OCI-LY3 (cell line): Measurements from ENCODE around the gene OR3A2.
"Not testable (repeated sequence)": the region's sequence is repeated elsewhere in the genome, so short reads cannot be mapped to it uniquely, and the experiment has no call there.

Experiments used
- H2AFZ ChIP-seq: fragments of 200-600, 300-600 bp; shearing (Covaris generic); 2 replicates; pipeline ENCODE4 v1.6.0; 2014; ENCODE audit warnings: antibody characterized with exemption, low read depth, low read length
- H3K27ac ChIP-seq: fragments of 200-600, 300-600 bp; sonication (generic); 2 replicates; pipeline ENCODE4 v1.5.1; 2014; ENCODE audit warnings: mild to moderate bottlenecking, low read length, moderate library complexity, mixed read lengths
- H3K27me3 ChIP-seq: fragments of 200-600, 300-600 bp; sonication (generic); 2 replicates; pipeline ENCODE4 v1.6.1; 2014; ENCODE audit warnings: low read depth, low read length, mixed read lengths
- H3K36me3 ChIP-seq: fragments of 200-600, 300-600 bp; sonication (generic); replicated peaks from 2 replicates; pipeline ENCODE3; 2014; ENCODE audit warnings: low read depth, low read length, mixed read lengths
- H3K4me1 ChIP-seq: fragments of 300-600, 200-600 bp; sonication (generic); 2 replicates; pipeline ENCODE4 v1.6.1; 2014; ENCODE audit warnings: low read length, mixed read lengths
- H3K4me2 ChIP-seq: fragments of 200-600, 300-600 bp; sonication (generic); 2 replicates; pipeline ENCODE4 v1.6.1; 2014; ENCODE audit warnings: low read length, mixed read lengths
- H3K4me3 ChIP-seq: fragments of 300-600, 200-600 bp; sonication (generic); 2 replicates; pipeline ENCODE4 v1.5.1; 2014; ENCODE audit warnings: antibody characterized with exemption, mild to moderate bottlenecking, low read length, moderate library complexity
- H3K79me2 ChIP-seq: fragments of 300-600, 200-600 bp; shearing (Covaris generic); 2 replicates; pipeline ENCODE4 v1.6.1; 2014; ENCODE audit warnings: mild to moderate bottlenecking, low read length, mixed read lengths
- H3K9ac ChIP-seq: fragments of 300-600, 200-600 bp; shearing (Covaris generic); 2 replicates; pipeline ENCODE4 v1.6.0; 2014; ENCODE audit warnings: mild to moderate bottlenecking, low read length, moderate library complexity
- H3K9me3 ChIP-seq: fragments of 200-600, 300-600 bp; shearing (Covaris generic); 2 replicates; pipeline ENCODE4 v1.6.1; 2014; ENCODE audit warnings: low read length, mixed read lengths; ENCODE audit not compliant: insufficient read depth
- H4K20me1 ChIP-seq: fragments of 200-600, 300-600 bp; sonication (generic); 2 replicates; pipeline ENCODE4 v1.6.1; 2016; ENCODE audit warnings: low read length, mixed read lengths; ENCODE audit not compliant: insufficient read depth
- CTCF ChIP-seq: fragments of 200-600, 300-600 bp; sonication (generic); IDR thresholded peaks from 2 replicates; pipeline ENCODE4 v1.5.1; 2014; ENCODE audit warnings: antibody characterized with exemption, low read length, low read depth
- EZH2phosphoT487 ChIP-seq: fragments of 200-600 bp; shearing (Covaris generic); IDR thresholded peaks from 2 replicates; pipeline ENCODE4 v1.6.1; 2018; ENCODE audit warnings: antibody characterized with exemption, mixed run types, low read depth

Gene OR3A2

GRCh38 chr17:3385869-3386816, at the start of gene OR3A2:
TSS of gene OR3A2 (minus strand) at chr17:3386308.
- H3K9ac ChIP-seq = no peak within 1 kb of the TSS
- H3K9me3 ChIP-seq = no peaks in the 10 kb centered on the region
- no peaks in the 10 kb centered on the region for H3K4me1 ChIP-seq
- H2AFZ ChIP-seq = no peak within 1 kb of the TSS
- H4K20me1 ChIP-seq = no peaks in the 10 kb centered on the region
- no peaks in the 10 kb centered on the region for H3K79me2 ChIP-seq
- H3K4me2 ChIP-seq = no peak within 1 kb of the TSS
- H3K4me3 ChIP-seq = no peak within 1 kb of the TSS
- H3K36me3 ChIP-seq = no peaks in the 10 kb centered on the region
- H3K27ac ChIP-seq = no peak within 1 kb of the TSS
- no peaks in the 10 kb centered on the region for H3K27me3 ChIP-seq
- no peak for TF ChIP-seq EZH2phosphoT487

GRCh38 chr17:3433741-3434140, 47.6 kb upstream of the OR3A2 start, which contains the start of gene OR1E2:
TSS of gene OR1E2 (minus strand) at chr17:3433841. CDS start at chr17:3433841, 0 bp downstream.
- TF ChIP-seq EZH2phosphoT487 = no peak
- no peak for TF ChIP-seq CTCF

GRCh38 chr17:3433215-3433614, 47.1 kb upstream of the OR3A2 start:
- not testable (repeated sequence) for H3K4me1 ChIP-seq, H3K4me2 ChIP-seq, H3K4me3 ChIP-seq, H3K36me3 ChIP-seq, H3K79me2 ChIP-seq, H3K9me3 ChIP-seq, H4K20me1 ChIP-seq, H3K27ac ChIP-seq, H2AFZ ChIP-seq, H3K9ac ChIP-seq, H3K27me3 ChIP-seq

More at GRCh38 chr17:3433741-3434140, 47.6 kb upstream of the OR3A2 start, which contains the start of gene OR1E2:
- Histone ChIP-seq H3K4me3 (no peak within 1 kb of the TSS), H3K27me3 (no peaks in the 10 kb centered on the region), H4K20me1 (no peaks in the 10 kb centered on the region), H3K4me1 (no peaks in the 10 kb centered on the region), H3K4me2 (no peak within 1 kb of the TSS), H3K27ac (no peak within 1 kb of the TSS), H2AFZ (no peak within 1 kb of the TSS), H3K36me3 (no peaks in the 10 kb centered on the region), H3K9ac (no peak within 1 kb of the TSS), H3K79me2 (no peaks in the 10 kb centered on the region), H3K9me3 (no peaks in the 10 kb centered on the region)

- Histone ChIP-seq H3K9me3 (no peaks in the 10 kb centered on the region), H3K27me3 (no peaks in the 10 kb centered on the region), H3K27ac (no peak overlapping the region), H3K4me3 (no peak overlapping the region), H3K4me1 (no peaks in the 10 kb centered on the region), H2AFZ (no peak overlapping the region), H3K79me2 (no peaks in the 10 kb centered on the region), H3K36me3 (no peaks in the 10 kb centered on the region), H3K9ac (no peak overlapping the region), H3K4me2 (no peak overlapping the region), H4K20me1 (no peaks in the 10 kb centered on the region)
- TF ChIP-seq CTCF (no peak), EZH2phosphoT487 (no peak)
Observed at GRCh38 chr17:3418222-3418621, 32.1 kb upstream of the OR3A2 start.

GRCh38 chr17:3415610-3416009, 29.5 kb upstream of the OR3A2 start:
- H3K79me2 ChIP-seq = no peaks in the 10 kb centered on the region
- TF ChIP-seq EZH2phosphoT487 = no peak
- no peak for TF ChIP-seq CTCF
- H3K27me3 ChIP-seq = no peaks in the 10 kb centered on the region
- H3K9ac ChIP-seq = no peak overlapping the region
- H2AFZ ChIP-seq = no peak overlapping the region
- H3K4me1 ChIP-seq = no peaks in the 10 kb centered on the region
- no peaks in the 10 kb centered on the region for H3K36me3 ChIP-seq
- H3K4me3 ChIP-seq = no peak overlapping the region
- no peak overlapping the region for H3K27ac ChIP-seq
- H4K20me1 ChIP-seq = no peaks in the 10 kb centered on the region
- H3K9me3 ChIP-seq = no peaks in the 10 kb centered on the region
- H3K4me2 ChIP-seq = no peak overlapping the region

- not testable (repeated sequence) for H3K4me1 ChIP-seq, H3K27ac ChIP-seq, H3K27me3 ChIP-seq, H4K20me1 ChIP-seq, H3K79me2 ChIP-seq, H3K4me3 ChIP-seq, H3K4me2 ChIP-seq, H3K36me3 ChIP-seq, H3K9ac ChIP-seq, H2AFZ ChIP-seq, H3K9me3 ChIP-seq
Observed at GRCh38 chr17:3412216-3412615, 26.1 kb upstream of the OR3A2 start.
